Sigmoid colon (tissue), 7 donors: Measurements from ENCODE around the gene ZDHHC9. TPM values are rescaled to one million over a fixed set of nuclear protein-coding genes. Genes with fewer than 3 reads are reported as not detected.
A peak's percentile ranks its signal among the peaks of the same experiment; 100 is the strongest.

Source experiments
- DNase-seq: peaks from one replicate; pipeline ENCODE4 v3.0.0-alpha.2; 2019
- H3K27ac ChIP-seq, 4 donors: fragments of 200-600 bp; sonication (generic); one replicate each; pipeline ENCODE4 v1.5.1; 2016 to 2019; ENCODE audit warnings: mild to moderate bottlenecking in 1 of 4
- H3K27me3 ChIP-seq, 3 donors: fragments of 200-600 bp; sonication (generic); one replicate each; pipeline ENCODE4 v1.5.1; 2019; ENCODE audit warnings: mild to moderate bottlenecking in 1 of 3
- H3K36me3 ChIP-seq, 4 donors: fragments of 200-600 bp; sonication (generic); one replicate each; pipeline ENCODE4 v1.5.1; 2016 to 2019
- H3K4me1 ChIP-seq, 4 donors: fragments of 200-600 bp; sonication (generic); one replicate each; pipeline ENCODE4 v1.5.1; 2017 to 2019
- H3K4me3 ChIP-seq, 4 donors: fragments of 200-600 bp; sonication (generic); one replicate each; pipeline ENCODE4 v1.5.1; 2017 to 2019; ENCODE audit warnings: mild to moderate bottlenecking in 2 of 4, moderate library complexity in 1 of 4
- H3K9me3 ChIP-seq, 4 donors: fragments of 200-600 bp in 3 of 4; sonication (generic) in 3 of 4; one replicate each; pipeline versions ENCODE4 v1.5.1 to v1.6.1; 2013 to 2019
- CTCF ChIP-seq, 4 experiments: fragments of 450-650 bp in 3 of 4; fragments of 200-600 bp in 1 of 4; IDR thresholded peaks; one replicate each; pipeline ENCODE4 v1.5.1; 2016 to 2019; ENCODE audit warnings: antibody characterized with exemption in 4 of 4, mild to moderate bottlenecking in 3 of 4, moderate library complexity in 2 of 4
- EP300 ChIP-seq, 4 donors: sonication (generic); formaldehyde crosslinking; IDR thresholded peaks; one replicate each; pipeline ENCODE4 v1.6.1; 2017; ENCODE audit warnings: antibody characterized with exemption in 4 of 4
- POLR2A ChIP-seq, 2 donors: fragments of 450-650 bp; IDR thresholded peaks; one replicate each; pipeline ENCODE4 v1.6.1; 2016; ENCODE audit warnings: antibody characterized with exemption in 2 of 2, mild to moderate bottlenecking in 2 of 2, moderate library complexity in 2 of 2
- POLR2AphosphoS5 ChIP-seq, 4 donors: sonication (generic); formaldehyde crosslinking; IDR thresholded peaks; one replicate each; pipeline ENCODE4 v1.6.1; 2017; ENCODE audit warnings: antibody characterized with exemption in 4 of 4
- WGBS, 2 donors: extraction: QIAGEN DNeasy Blood & Tissue Kit; methylation state at CpG; one replicate each; pipeline ENCODE4 v1.1.7; 2013; 5-methylcytosine and 5-hydroxymethylcytosine counted together
- intact Hi-C: fragments of 100-400 bp; cut with DNase I; formaldehyde crosslinking; loops from one replicate; pipeline ENCODE4 v1.15.1; 2023
- polyA plus RNA-seq, 3 donors: library from polyadenylated mRNA; stranded (reverse); fragments of 200-250 nt; gene quantifications; one replicate each; pipeline ENCODE4 v1.2.3, GENCODE V29; 2013
- total RNA-seq, 4 donors: library from RNA; depleted of rRNA; stranded (reverse); fragments of >200 nt; gene quantifications; one replicate each; pipeline ENCODE4 v1.1.0, GENCODE V29; 2016
- donor health status: healthy with polysubstance abuse.
- donor health status: Bipolar disorder and iron deficiency.
- donor health status: healthy.

Gene ZDHHC9
- total RNA-seq (10 to 100 TPM in 3 of 4 donors, 1 to 10 TPM in 1; 9.3 to 18.1 (median 13.4) TPM), polyA plus RNA-seq (10 to 100 TPM in 1 of 3 donors, 1 to 10 TPM in 2; 6.6 to 18.0 (median 6.7) TPM)

GRCh38 chrX:129843459-129844306 lies at the start of gene ZDHHC9:
TSS of gene ZDHHC9 (minus strand) at chrX:129843886. CDS start at chrX:129841945, 1,941 bp downstream.
- H3K27me3 ChIP-seq, result no peaks in the 10 kb centered on the region
- no peaks in the 10 kb centered on the region for H3K36me3 ChIP-seq
- H3K4me1 ChIP-seq, result peaks cover 0 to 5% (median 2%) of the 10 kb centered on the region in 4 donors
- 1% methylated on average over 72 of the region's 72 CpGs for WGBS, 2 donors
- intact Hi-C loops, result loop anchor here (5.0 kb wide), 2 partner anchors 64 to 274 kb away; partner anchors contain the start of gene UTP14A
- peak within 1 kb of the TSS; percentile 62 to 74 (median 72) for H3K4me3 ChIP-seq
- H3K27ac ChIP-seq, result peak within 1 kb of the TSS; percentile 77 to 86 (median 80)
- DNase-seq, result peak; percentile 93
- TF ChIP-seq POLR2AphosphoS5 (IDR thresholded peaks at IDR 0.05) (peak in 3 of 4 donors; percentile 53 to 80 (median 78)), EP300 (IDR thresholded peaks at IDR 0.05) (no peak), CTCF (IDR thresholded peaks at IDR 0.05) (no peak), POLR2A (IDR thresholded peaks at IDR 0.05) (peak; percentile 31 to 35)
- H3K9me3 ChIP-seq, result no peaks in the 10 kb centered on the region

GRCh38 chrX:129877401-129877800 lies 33.7 kb upstream of the ZDHHC9 start:
- intact Hi-C loops, result no loop called here
- DNase-seq, result no peak
- Histone ChIP-seq H3K27ac (no peak overlapping the region), H3K4me3 (no peak overlapping the region), H3K36me3 (no peaks in the 10 kb centered on the region), H3K4me1 (no peaks in the 10 kb centered on the region), H3K9me3 (no peaks in the 10 kb centered on the region), H3K27me3 (no peaks in the 10 kb centered on the region)
- no peak for TF ChIP-seq EP300 (IDR thresholded peaks at IDR 0.05)
- TF ChIP-seq CTCF (IDR thresholded peaks at IDR 0.05), result no peak
- TF ChIP-seq POLR2AphosphoS5 (IDR thresholded peaks at IDR 0.05), result no peak
- no peak for TF ChIP-seq POLR2A (IDR thresholded peaks at IDR 0.05)
- 94 to 96% methylated on average over 5 of the region's 5 CpGs for WGBS, 2 donors

GRCh38 chrX:129876771-129877305 lies 33.2 kb upstream of the ZDHHC9 start:
- 43 to 59% methylated on average over 4 of the region's 4 CpGs for WGBS, 2 donors
- Histone ChIP-seq H3K9me3 (no peaks in the 10 kb centered on the region), H3K27me3 (no peaks in the 10 kb centered on the region), H3K4me3 (no peak overlapping the region), H3K4me1 (no peaks in the 10 kb centered on the region), H3K27ac (no peak overlapping the region), H3K36me3 (no peaks in the 10 kb centered on the region)
- no peak for DNase-seq
- TF ChIP-seq EP300 (IDR thresholded peaks at IDR 0.05), result no peak
- TF ChIP-seq POLR2AphosphoS5 (IDR thresholded peaks at IDR 0.05), result no peak
- no peak for TF ChIP-seq CTCF (IDR thresholded peaks at IDR 0.05)
- no peak for TF ChIP-seq POLR2A (IDR thresholded peaks at IDR 0.05)
- intact Hi-C loops, result no loop called here

DNA sequence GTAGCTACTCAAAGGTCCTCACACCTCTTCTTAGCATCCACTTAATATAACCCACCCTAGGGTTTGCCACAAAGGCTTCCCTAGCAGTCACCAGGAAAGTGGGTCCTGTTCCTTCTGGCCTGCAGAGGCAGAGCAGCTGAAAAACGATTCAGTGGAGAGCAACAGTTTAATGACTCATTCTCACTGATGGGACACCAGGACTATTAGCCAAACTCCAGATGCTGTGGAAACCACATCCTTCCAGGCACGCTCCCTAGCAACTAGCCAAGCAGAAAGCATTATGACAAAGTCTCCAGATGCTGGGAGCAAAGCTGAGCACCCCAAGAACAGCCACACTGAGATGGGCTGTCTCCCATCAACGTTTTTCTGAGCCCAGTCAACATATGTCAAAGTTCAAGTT lies 32.0 kb upstream of the ZDHHC9 start:
- Histone ChIP-seq H3K36me3 (no peaks in the 10 kb centered on the region), H3K27ac (no peak overlapping the region), H3K9me3 (no peaks in the 10 kb centered on the region), H3K27me3 (no peaks in the 10 kb centered on the region), H3K4me1 (no peaks in the 10 kb centered on the region), H3K4me3 (no peak overlapping the region)
- TF ChIP-seq POLR2A (IDR thresholded peaks at IDR 0.05) (no peak), POLR2AphosphoS5 (IDR thresholded peaks at IDR 0.05) (no peak), CTCF (IDR thresholded peaks at IDR 0.05) (no peak), EP300 (IDR thresholded peaks at IDR 0.05) (no peak)
- DNase-seq, result no peak
- WGBS, 2 donors, result 28 to 42% methylated on average over 3 of the region's 3 CpGs
- intact Hi-C loops, result no loop called here
